DOHH2 (cell line): ENCODE data around the gene CLCA1.

ENCODE experiments used
- EZH2phosphoT487 ChIP-seq: fragments of 200-600 bp; sonication (generic); IDR thresholded peaks from 2 replicates; pipeline ENCODE4 v1.6.1; 2017; ENCODE audit warnings: borderline replicate concordance, mild to moderate bottlenecking, antibody characterized with exemption, low read length, moderate library complexity, mixed read lengths
- TF ChIP-seq, protein P1 (sequence below): fragments of 200-600 bp; sonication (generic); IDR thresholded peaks from one replicate; pipeline ENCODE4 v1.5.1; 2014; ENCODE audit warnings: antibody characterized with exemption, mild to moderate bottlenecking, low read depth, low read length; ENCODE audit not compliant: poor library complexity, severe bottlenecking

DNA sequence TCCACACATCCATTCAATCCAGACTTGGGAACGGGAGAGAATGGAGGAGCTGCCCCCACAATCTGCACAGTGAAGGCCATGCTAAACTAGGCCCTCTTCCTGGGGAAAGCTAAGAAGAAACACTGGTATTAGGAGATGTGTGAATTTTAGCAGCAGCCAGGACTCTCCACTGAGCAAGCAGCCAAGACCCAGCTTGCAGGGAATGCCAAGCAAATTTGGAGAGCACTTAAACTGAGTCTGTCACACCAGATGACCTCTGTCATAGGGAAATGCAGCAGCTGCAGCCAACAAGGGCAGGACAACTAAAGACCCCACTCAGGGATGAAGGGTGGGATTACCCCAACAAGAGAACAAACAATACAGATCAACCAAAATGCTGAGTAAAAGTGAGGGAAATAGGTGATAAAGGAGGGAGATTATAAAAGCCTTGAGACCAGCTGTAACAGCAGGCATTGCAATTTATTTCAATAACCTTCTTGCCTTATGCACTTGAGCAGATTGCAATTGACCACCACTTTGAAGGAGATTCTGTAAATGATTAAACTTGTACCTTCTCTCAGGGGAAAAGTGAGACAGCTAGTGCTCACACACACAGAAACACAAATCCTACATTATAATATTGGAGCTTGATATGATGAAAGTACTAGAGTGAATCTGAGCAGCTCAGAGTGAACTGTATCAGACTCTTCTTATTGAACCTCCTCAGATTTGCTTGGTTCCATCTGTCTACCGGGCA, 2.5 kb upstream of the CLCA1 start:
- TF ChIP-seq, protein P1, sequence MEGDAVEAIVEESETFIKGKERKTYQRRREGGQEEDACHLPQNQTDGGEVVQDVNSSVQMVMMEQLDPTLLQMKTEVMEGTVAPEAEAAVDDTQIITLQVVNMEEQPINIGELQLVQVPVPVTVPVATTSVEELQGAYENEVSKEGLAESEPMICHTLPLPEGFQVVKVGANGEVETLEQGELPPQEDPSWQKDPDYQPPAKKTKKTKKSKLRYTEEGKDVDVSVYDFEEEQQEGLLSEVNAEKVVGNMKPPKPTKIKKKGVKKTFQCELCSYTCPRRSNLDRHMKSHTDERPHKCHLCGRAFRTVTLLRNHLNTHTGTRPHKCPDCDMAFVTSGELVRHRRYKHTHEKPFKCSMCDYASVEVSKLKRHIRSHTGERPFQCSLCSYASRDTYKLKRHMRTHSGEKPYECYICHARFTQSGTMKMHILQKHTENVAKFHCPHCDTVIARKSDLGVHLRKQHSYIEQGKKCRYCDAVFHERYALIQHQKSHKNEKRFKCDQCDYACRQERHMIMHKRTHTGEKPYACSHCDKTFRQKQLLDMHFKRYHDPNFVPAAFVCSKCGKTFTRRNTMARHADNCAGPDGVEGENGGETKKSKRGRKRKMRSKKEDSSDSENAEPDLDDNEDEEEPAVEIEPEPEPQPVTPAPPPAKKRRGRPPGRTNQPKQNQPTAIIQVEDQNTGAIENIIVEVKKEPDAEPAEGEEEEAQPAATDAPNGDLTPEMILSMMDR = no peak
- no peak for TF ChIP-seq EZH2phosphoT487
